SK-N-SH treated with all-trans-retinoic acid at 6 μM for 48 hours (cell line): ENCODE measurements around the gene BORCS6.

Source experiments
- ATAC-seq: fragments of 200-7000 bp; cut with Tn5 transposase; 3 replicates; pipeline ENCODE4 v1.9.1; 2020; ENCODE audit warnings: mild to moderate bottlenecking, moderate library complexity
- ARNTL ChIP-seq: fragments of 450-650 bp; formaldehyde crosslinking; IDR thresholded peaks from 2 replicates; pipeline ENCODE4 v1.5.0; 2020; ENCODE audit warnings: low read depth, mild to moderate bottlenecking, moderate library complexity, borderline replicate concordance
- BACH2 ChIP-seq: fragments of 250-450 bp; sonication (Bioruptor Pico); IDR thresholded peaks from 2 replicates; pipeline ENCODE4 v1.9.0; 2021; ENCODE audit warnings: mild to moderate bottlenecking, borderline replicate concordance
- CSDC2 ChIP-seq: fragments of 250-450 bp; sonication (Bioruptor Pico); IDR thresholded peaks from 2 replicates; pipeline ENCODE4 v1.5.0; 2020; ENCODE audit warnings: mild to moderate bottlenecking, moderate library complexity
- CSRNP3 ChIP-seq: fragments of 250-450 bp; sonication (Bioruptor Pico); IDR thresholded peaks from 2 replicates; pipeline ENCODE4 v1.5.1; 2021; ENCODE audit warnings: mild to moderate bottlenecking, moderate library complexity
- ESRRG ChIP-seq: fragments of 250-450 bp; sonication (Bioruptor Pico); IDR thresholded peaks from 2 replicates; pipeline ENCODE4 v1.6.1; 2021; ENCODE audit warnings: mild to moderate bottlenecking
- GLIS3 ChIP-seq: fragments of 250-450 bp; sonication (Bioruptor Pico); IDR thresholded peaks from 2 replicates; pipeline ENCODE4 v1.5.0; 2020; ENCODE audit warnings: mild to moderate bottlenecking, moderate library complexity
- ISL1 ChIP-seq: fragments of 250-450 bp; sonication (Bioruptor Pico); IDR thresholded peaks from 2 replicates; pipeline ENCODE4 v2.1.2; 2022; ENCODE audit warnings: mild to moderate bottlenecking, moderate library complexity
- OSR1 ChIP-seq: fragments of 250-450 bp; sonication (Bioruptor Pico); IDR thresholded peaks from 2 replicates; pipeline ENCODE4 v1.8.0; 2022; ENCODE audit warnings: moderate library complexity, mild to moderate bottlenecking, inconsistent platforms
- PATZ1 ChIP-seq: fragments of 250-450 bp; sonication (Bioruptor Pico); IDR thresholded peaks from 2 replicates; pipeline ENCODE4 v1.8.0; 2020; ENCODE audit warnings: mild to moderate bottlenecking, moderate library complexity, borderline replicate concordance
- PPARA ChIP-seq: fragments of 250-450 bp; sonication (Bioruptor Pico); IDR thresholded peaks from 2 replicates; pipeline ENCODE4 v1.5.0; 2020; ENCODE audit warnings: mild to moderate bottlenecking, borderline replicate concordance
- RARB ChIP-seq: fragments of 250-450 bp; sonication (Bioruptor Pico); IDR thresholded peaks from 2 replicates; pipeline ENCODE4 v1.8.0; 2021; ENCODE audit warnings: mild to moderate bottlenecking, moderate library complexity
- SNAI2 ChIP-seq: fragments of 250-450 bp; sonication (Bioruptor Pico); IDR thresholded peaks from 2 replicates; pipeline ENCODE4 v1.5.0; 2020; ENCODE audit warnings: mild to moderate bottlenecking, moderate library complexity
- TCF4 ChIP-seq: fragments of 250-450 bp; sonication (Bioruptor Pico); IDR thresholded peaks from 2 replicates; pipeline ENCODE4 v1.8.0; 2021; ENCODE audit warnings: mild to moderate bottlenecking, moderate library complexity, borderline replicate concordance
- TOX ChIP-seq: fragments of 250-450 bp; sonication (Bioruptor Pico); IDR thresholded peaks from 2 replicates; pipeline ENCODE4 v1.8.0; 2021; ENCODE audit warnings: mild to moderate bottlenecking, moderate library complexity, borderline replicate concordance
- ZC3H10 ChIP-seq: fragments of 250-450 bp; sonication (Bioruptor Pico); IDR thresholded peaks from 2 replicates; pipeline ENCODE4 v1.5.1; 2021; ENCODE audit warnings: mild to moderate bottlenecking, moderate library complexity
- ZFP3 ChIP-seq: fragments of 250-450 bp; sonication (Bioruptor Pico); IDR thresholded peaks from 2 replicates; pipeline ENCODE4 v1.5.0; 2020; ENCODE audit warnings: mild to moderate bottlenecking, moderate library complexity
- ZFP30 ChIP-seq: fragments of 450-650 bp; formaldehyde crosslinking; IDR thresholded peaks from 2 replicates; pipeline ENCODE4 v1.5.0; 2022; ENCODE audit warnings: mild to moderate bottlenecking, moderate library complexity
- ZNF565 ChIP-seq: fragments of 450-650 bp; formaldehyde crosslinking; conservative IDR thresholded peaks from 2 replicates; pipeline ENCODE4 v1.5.0; 2020; ENCODE audit warnings: low read depth, mild to moderate bottlenecking, moderate library complexity
- TF ChIP-seq, protein P1 (sequence below): fragments of 250-450 bp; sonication (Bioruptor Pico); IDR thresholded peaks from 2 replicates; pipeline ENCODE4 v1.5.1; 2020; ENCODE audit warnings: low read depth, mild to moderate bottlenecking, moderate library complexity
- TF ChIP-seq, protein P2 (sequence below): fragments of 250-450 bp; sonication (Bioruptor Pico); IDR thresholded peaks from 2 replicates; pipeline ENCODE4 v1.5.0; 2020; ENCODE audit warnings: mild to moderate bottlenecking, moderate library complexity

The BORCS6 gene

GRCh38 chr17:8176998-8177731, 12.8 kb downstream of the BORCS6 start:
- no peak for TF ChIP-seq OSR1
- no peak for TF ChIP-seq SNAI2 (CRISPR knock-in tag)
- no peak for TF ChIP-seq ZFP30 (CRISPR knock-in tag)
- no peak for TF ChIP-seq BACH2 (CRISPR knock-in tag)
- TF ChIP-seq ZFP3 (CRISPR knock-in tag), result no peak
- TF ChIP-seq, protein P1, sequence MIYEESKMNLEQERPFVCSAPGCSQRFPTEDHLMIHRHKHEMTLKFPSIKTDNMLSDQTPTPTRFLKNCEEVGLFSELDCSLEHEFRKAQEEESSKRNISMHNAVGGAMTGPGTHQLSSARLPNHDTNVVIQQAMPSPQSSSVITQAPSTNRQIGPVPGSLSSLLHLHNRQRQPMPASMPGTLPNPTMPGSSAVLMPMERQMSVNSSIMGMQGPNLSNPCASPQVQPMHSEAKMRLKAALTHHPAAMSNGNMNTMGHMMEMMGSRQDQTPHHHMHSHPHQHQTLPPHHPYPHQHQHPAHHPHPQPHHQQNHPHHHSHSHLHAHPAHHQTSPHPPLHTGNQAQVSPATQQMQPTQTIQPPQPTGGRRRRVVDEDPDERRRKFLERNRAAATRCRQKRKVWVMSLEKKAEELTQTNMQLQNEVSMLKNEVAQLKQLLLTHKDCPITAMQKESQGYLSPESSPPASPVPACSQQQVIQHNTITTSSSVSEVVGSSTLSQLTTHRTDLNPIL (CRISPR knock-in tag), result no peak
- no peak for TF ChIP-seq TCF4 (CRISPR knock-in tag)
- TF ChIP-seq ESRRG (CRISPR knock-in tag), result no peak
- TF ChIP-seq ISL1, result no peak
- TF ChIP-seq RARB (CRISPR knock-in tag), result no peak
- no peak for TF ChIP-seq TOX
- TF ChIP-seq PPARA (CRISPR knock-in tag), result no peak
- TF ChIP-seq CSRNP3 (CRISPR knock-in tag), result no peak
- TF ChIP-seq ZC3H10, result no peak
- TF ChIP-seq GLIS3 (CRISPR knock-in tag), result no peak
- TF ChIP-seq PATZ1 (CRISPR knock-in tag), result no peak
- TF ChIP-seq ZNF565 (CRISPR knock-in tag), result no peak
- TF ChIP-seq CSDC2 (CRISPR knock-in tag), result no peak
- no peak for ATAC-seq

GRCh38 chr17:8176197-8176940, 13.6 kb downstream of the BORCS6 start, which contains the start of gene TMEM107:
Gene TMEM107, minus strand, starts transcription at chr17:8176380. Its CDS starts 94 bp downstream, at chr17:8176286.
- TF ChIP-seq TCF4 (CRISPR knock-in tag) (no peak), OSR1 (no peak), ZFP3 (CRISPR knock-in tag) (no peak), BACH2 (CRISPR knock-in tag) (no peak), PPARA (CRISPR knock-in tag) (no peak)
- TF ChIP-seq, protein P2, sequence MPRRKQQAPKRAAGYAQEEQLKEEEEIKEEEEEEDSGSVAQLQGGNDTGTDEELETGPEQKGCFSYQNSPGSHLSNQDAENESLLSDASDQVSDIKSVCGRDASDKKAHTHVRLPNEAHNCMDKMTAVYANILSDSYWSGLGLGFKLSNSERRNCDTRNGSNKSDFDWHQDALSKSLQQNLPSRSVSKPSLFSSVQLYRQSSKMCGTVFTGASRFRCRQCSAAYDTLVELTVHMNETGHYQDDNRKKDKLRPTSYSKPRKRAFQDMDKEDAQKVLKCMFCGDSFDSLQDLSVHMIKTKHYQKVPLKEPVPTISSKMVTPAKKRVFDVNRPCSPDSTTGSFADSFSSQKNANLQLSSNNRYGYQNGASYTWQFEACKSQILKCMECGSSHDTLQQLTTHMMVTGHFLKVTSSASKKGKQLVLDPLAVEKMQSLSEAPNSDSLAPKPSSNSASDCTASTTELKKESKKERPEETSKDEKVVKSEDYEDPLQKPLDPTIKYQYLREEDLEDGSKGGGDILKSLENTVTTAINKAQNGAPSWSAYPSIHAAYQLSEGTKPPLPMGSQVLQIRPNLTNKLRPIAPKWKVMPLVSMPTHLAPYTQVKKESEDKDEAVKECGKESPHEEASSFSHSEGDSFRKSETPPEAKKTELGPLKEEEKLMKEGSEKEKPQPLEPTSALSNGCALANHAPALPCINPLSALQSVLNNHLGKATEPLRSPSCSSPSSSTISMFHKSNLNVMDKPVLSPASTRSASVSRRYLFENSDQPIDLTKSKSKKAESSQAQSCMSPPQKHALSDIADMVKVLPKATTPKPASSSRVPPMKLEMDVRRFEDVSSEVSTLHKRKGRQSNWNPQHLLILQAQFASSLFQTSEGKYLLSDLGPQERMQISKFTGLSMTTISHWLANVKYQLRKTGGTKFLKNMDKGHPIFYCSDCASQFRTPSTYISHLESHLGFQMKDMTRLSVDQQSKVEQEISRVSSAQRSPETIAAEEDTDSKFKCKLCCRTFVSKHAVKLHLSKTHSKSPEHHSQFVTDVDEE (CRISPR knock-in tag), result no peak
- peak; percentile 77 for ATAC-seq

DNA sequence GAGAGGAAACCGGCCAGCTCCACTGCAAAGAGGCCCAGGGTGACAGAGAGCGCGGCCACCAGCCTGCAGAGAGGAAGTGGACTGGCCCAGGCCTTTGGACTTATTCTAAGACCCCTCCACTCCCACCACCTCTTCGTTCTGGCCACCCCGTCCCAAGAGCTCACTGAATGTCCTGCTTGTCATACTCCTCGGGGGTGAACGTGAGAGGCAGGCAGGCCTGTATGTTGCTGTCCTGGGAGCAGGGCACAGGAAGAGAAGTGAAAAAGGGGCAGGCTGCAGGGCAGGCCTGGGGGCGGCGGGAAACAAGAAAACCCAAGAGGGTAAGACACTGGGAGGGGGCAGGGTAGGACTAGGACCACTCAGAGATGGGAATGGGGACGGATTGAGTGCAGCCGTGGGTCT, 14.2 kb downstream of the BORCS6 start:
- ATAC-seq, result peak; percentile 16
- TF ChIP-seq ISL1 (no peak), ZC3H10 (no peak), ARNTL (CRISPR knock-in tag) (no peak), RARB (CRISPR knock-in tag) (no peak), TOX (no peak)

DNA sequence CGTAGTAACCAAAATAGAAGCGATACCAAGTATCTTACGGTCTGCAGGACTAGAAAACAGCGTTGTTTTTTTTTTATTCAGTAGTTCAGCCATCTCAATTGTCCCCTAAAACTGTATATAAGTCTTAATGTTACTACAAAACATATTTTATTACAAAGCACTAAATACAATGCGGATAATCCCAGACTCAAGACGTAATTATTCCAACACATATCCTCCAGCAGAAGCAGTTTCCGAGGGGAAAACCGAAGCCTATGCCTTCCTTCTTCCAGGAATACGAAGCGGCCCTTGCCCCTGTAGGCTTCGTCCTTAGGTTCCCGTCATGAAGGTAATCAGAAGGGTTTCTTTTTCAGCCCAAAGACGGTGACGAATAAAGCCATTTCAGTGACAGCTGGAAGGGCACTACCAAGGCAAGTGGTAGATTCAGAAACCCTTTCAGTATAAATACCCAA, 16.1 kb downstream of the BORCS6 start:
- peak; percentile 6 for ATAC-seq

More for the DNA sequence above, 16.1 kb downstream of the BORCS6 start:
- TF ChIP-seq ZNF565 (CRISPR knock-in tag), result no peak
- TF ChIP-seq PPARA (CRISPR knock-in tag), result no peak
- no peak for TF ChIP-seq ZC3H10
- TF ChIP-seq ARNTL (CRISPR knock-in tag), result no peak
